Gastrocnemius medialis (tissue), 4 donors: ENCODE data around the gene CERKL. TPM values are rescaled to one million over a fixed set of nuclear protein-coding genes. Genes with fewer than 3 reads are reported as not detected.

Experiments
- ATAC-seq, 2 donors: fragments of 150-250 bp; one replicate each; pipeline ENCODE4 v1.9.1; 2016
- DNase-seq, 2 donors: peaks; one replicate each; pipeline ENCODE4 v3.0.0-alpha.2; 2019
- H3K27ac ChIP-seq, 4 donors: fragments of 200-600 bp; sonication (generic); 1 replicate in 1 of 4; 2 replicates in 3 of 4; pipeline ENCODE4 v1.5.1; 2016 to 2018; ENCODE audit warnings: mild to moderate bottlenecking in 2 of 4, moderate library complexity in 1 of 4
- H3K27me3 ChIP-seq, 3 donors: fragments of 200-600 bp; sonication (generic) in 2 of 3; 1 replicate in 1 of 3; 2 replicates in 2 of 3; pipeline versions ENCODE4 v1.5.1 to v1.6.0; 2016 to 2019; ENCODE audit warnings: mild to moderate bottlenecking in 1 of 3, moderate library complexity in 1 of 3
- H3K36me3 ChIP-seq, 2 donors: fragments of 200-600 bp; sonication (generic) in 1 of 2; one replicate each; pipeline ENCODE4 v1.5.1; 2017 to 2018
- H3K4me1 ChIP-seq, 2 donors: fragments of 200-600 bp; sonication (generic) in 1 of 2; one replicate each; pipeline ENCODE4 v1.5.1; 2016 to 2017; ENCODE audit warnings: mild to moderate bottlenecking in 2 of 2
- H3K4me3 ChIP-seq, 4 donors: fragments of 200-600 bp; sonication (generic) in 3 of 4; 1 replicate in 1 of 4; 2 replicates in 3 of 4; pipeline ENCODE4 v1.5.1; 2016 to 2019; ENCODE audit warnings: mild to moderate bottlenecking in 2 of 4
- H3K9me3 ChIP-seq, 3 donors: fragments of 200-600 bp; sonication (generic) in 2 of 3; 1 replicate in 1 of 3; 2 replicates in 2 of 3; pipeline ENCODE4 v1.5.1; 2016 to 2019
- CTCF ChIP-seq, 5 experiments: fragments of 450-650 bp in 3 of 5; fragments of 200-600 bp in 2 of 5; sonication (generic) in 2 of 5; IDR thresholded peaks in 4 of 5; conservative IDR thresholded peaks in 1 of 5; 1 replicate in 4 of 5; 2 replicates in 1 of 5; pipeline ENCODE4 v1.5.1; 2016 to 2019; ENCODE audit warnings: antibody characterized with exemption in 5 of 5, mild to moderate bottlenecking in 3 of 5, moderate library complexity in 3 of 5
- POLR2A ChIP-seq, 2 donors: fragments of 450-650 bp; IDR thresholded peaks; one replicate each; pipeline ENCODE4 v1.6.1; 2017; ENCODE audit warnings: antibody characterized with exemption in 2 of 2, mild to moderate bottlenecking in 2 of 2, moderate library complexity in 2 of 2
- in situ Hi-C, 4 donors: fragments of 200-750 bp; cut with MboI; loops; one replicate each; pipeline versions ENCODE4 v1.15.0 to v1.8.0; 2017; ENCODE audit warnings: low sequenced_read_pairs in 4 of 4
- intact Hi-C: fragments of 100-400 bp; cut with DNase I; formaldehyde crosslinking; loops from one replicate; pipeline ENCODE4 v1.15.1; 2023; ENCODE audit warnings: low total_unique reads
- total RNA-seq, 4 donors: library from RNA; depleted of rRNA; stranded (reverse); fragments of >200 nt; gene quantifications; one replicate each; pipeline versions ENCODE4 v1.1.0 to v1.2.3, GENCODE V29; 2016

Gene CERKL
- total RNA-seq, 4 donors from 2014 or later: 0.07 TPM; not detected in 3

- no peak overlapping the region for H3K27ac ChIP-seq
- TF ChIP-seq CTCF (IDR thresholded peaks at IDR 0.05 in 4 of 5, conservative IDR thresholded peaks at IDR 0.05 in 1 of 5): no peak
- TF ChIP-seq POLR2A (IDR thresholded peaks at IDR 0.05): no peak
- no peaks in the 10 kb centered on the region for H3K27me3 ChIP-seq
- no peaks in the 10 kb centered on the region for H3K36me3 ChIP-seq
- no peaks in the 10 kb centered on the region for H3K4me1 ChIP-seq
- in situ Hi-C loops (no loop called here), intact Hi-C loops (no loop called here)
- no peaks in the 10 kb centered on the region for H3K9me3 ChIP-seq
- DNase-seq: no peak
- no peak for ATAC-seq
- H3K4me3 ChIP-seq: no peak overlapping the region
Observed at GRCh38 chr2:181602017-181602416, 54.9 kb downstream of the CERKL start.

- Histone ChIP-seq H3K9me3 (no peaks in the 10 kb centered on the region), H3K27ac (no peak overlapping the region), H3K36me3 (no peaks in the 10 kb centered on the region), H3K27me3 (no peaks in the 10 kb centered on the region), H3K4me3 (no peak overlapping the region), H3K4me1 (no peaks in the 10 kb centered on the region)
- DNase-seq (no peak), ATAC-seq (no peak)
- in situ Hi-C loops: no loop called here
- TF ChIP-seq POLR2A (IDR thresholded peaks at IDR 0.05): no peak
- no peak for TF ChIP-seq CTCF (IDR thresholded peaks at IDR 0.05 in 4 of 5, conservative IDR thresholded peaks at IDR 0.05 in 1 of 5)
- intact Hi-C loops: no loop called here
Observed at GRCh38 chr2:181596556-181596955, 60.3 kb downstream of the CERKL start.

GRCh38 chr2:181594322-181594721 lies 62.6 kb downstream of the CERKL start:
- no peak for ATAC-seq
- intact Hi-C loops (no loop called here), in situ Hi-C loops (no loop called here)
- no peaks in the 10 kb centered on the region for H3K9me3 ChIP-seq
- no peaks in the 10 kb centered on the region for H3K36me3 ChIP-seq
- no peak overlapping the region for H3K4me3 ChIP-seq
- TF ChIP-seq POLR2A (IDR thresholded peaks at IDR 0.05): no peak
- no peak for TF ChIP-seq CTCF (IDR thresholded peaks at IDR 0.05 in 4 of 5, conservative IDR thresholded peaks at IDR 0.05 in 1 of 5)
- DNase-seq: no peak
- no peaks in the 10 kb centered on the region for H3K27me3 ChIP-seq
- H3K4me1 ChIP-seq: no peaks in the 10 kb centered on the region
- H3K27ac ChIP-seq: no peak overlapping the region

DNA sequence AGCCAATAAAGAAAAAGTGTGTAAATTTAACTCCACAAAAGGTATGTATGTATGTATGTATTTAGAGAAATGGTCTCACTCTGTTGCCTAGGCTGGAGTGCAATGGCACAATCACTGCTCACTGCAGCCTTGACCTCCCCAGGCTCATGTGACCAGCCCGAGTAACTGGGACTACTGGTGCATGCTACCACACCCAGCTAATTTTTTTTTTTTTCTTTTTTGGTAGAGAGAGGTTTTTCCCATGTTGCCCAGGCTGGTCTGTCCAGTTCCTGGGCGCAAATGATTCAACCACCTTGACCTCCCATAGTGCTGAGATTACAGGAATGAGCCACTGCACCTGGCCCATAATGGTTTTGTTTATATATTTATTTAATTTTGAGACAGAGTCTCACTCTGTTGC lies 67.1 kb downstream of the CERKL start:
- no peak overlapping the region for H3K4me3 ChIP-seq
- intact Hi-C loops (no loop called here), in situ Hi-C loops (no loop called here)

More for the DNA sequence above, 67.1 kb downstream of the CERKL start:
- no peak for ATAC-seq
- Histone ChIP-seq H3K27me3 (no peaks in the 10 kb centered on the region), H3K36me3 (no peaks in the 10 kb centered on the region), H3K27ac (no peak overlapping the region), H3K9me3 (no peaks in the 10 kb centered on the region), H3K4me1 (no peaks in the 10 kb centered on the region)
- DNase-seq: no peak
- TF ChIP-seq CTCF (IDR thresholded peaks at IDR 0.05 in 4 of 5, conservative IDR thresholded peaks at IDR 0.05 in 1 of 5) (no peak), POLR2A (IDR thresholded peaks at IDR 0.05) (no peak)
